ACHN (cell line): ENCODE results near the gene ZNF778.

Experiments
- DNase-seq: peaks from one replicate; pipeline ENCODE4 v3.0.0-alpha.2; 2015
- in situ Hi-C: cut with HindIII; loops from 2 replicates; pipeline ENCODE4 v1.10.0; 2017; ENCODE audit warnings: low sequenced_read_pairs, low pct_ligation_motif_present, low pct_unique_long_range_greater_than_20kb

Gene ZNF778

DNA sequence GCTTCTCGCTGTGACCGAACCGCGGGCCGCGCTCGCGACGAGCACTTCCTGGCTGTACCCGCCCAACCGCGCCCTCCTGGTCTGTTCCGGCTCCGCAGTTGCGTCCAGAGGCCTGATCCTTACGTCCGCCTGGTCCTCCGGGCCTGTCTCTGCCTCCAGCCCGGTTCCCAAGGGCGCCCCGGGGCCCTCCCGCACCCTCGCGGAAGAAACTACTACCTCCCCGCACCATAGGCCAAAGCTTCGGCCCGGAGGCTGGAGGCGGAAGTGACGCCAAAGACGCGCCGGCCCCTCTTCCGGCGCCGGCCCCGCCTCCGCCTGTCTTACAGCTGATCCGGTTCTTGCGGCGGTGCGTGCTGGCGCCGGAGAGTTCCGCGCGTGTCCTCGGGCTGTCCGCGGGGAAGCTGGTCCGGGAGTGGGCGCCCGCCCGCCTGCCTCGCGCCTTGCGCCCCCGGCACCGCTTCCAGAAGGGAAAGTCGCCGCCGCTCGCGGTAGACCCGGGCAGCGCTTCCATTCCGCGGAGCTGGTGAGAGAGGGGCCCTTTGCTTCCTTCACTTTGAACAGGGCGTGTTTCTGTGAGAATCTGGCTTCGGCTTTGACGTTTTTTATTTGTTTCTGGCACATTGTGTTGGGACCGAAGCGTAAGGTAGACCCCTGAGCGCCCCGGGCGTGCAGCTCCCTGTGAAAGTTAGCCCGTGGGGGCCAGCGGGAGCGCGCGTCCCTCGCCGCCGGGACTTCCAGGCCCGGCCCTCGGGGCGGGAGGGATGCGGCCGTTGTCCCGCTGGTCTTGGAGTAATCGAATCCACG lies at the start of gene ZNF778:
ZNF778 (plus strand) TSS at position 316 of the 804 bp plus-strand sequence. CDS start 3,425 bp downstream, outside the sequence.
- peak; percentile 91 for DNase-seq
- in situ Hi-C loops: no loop called here

DNA sequence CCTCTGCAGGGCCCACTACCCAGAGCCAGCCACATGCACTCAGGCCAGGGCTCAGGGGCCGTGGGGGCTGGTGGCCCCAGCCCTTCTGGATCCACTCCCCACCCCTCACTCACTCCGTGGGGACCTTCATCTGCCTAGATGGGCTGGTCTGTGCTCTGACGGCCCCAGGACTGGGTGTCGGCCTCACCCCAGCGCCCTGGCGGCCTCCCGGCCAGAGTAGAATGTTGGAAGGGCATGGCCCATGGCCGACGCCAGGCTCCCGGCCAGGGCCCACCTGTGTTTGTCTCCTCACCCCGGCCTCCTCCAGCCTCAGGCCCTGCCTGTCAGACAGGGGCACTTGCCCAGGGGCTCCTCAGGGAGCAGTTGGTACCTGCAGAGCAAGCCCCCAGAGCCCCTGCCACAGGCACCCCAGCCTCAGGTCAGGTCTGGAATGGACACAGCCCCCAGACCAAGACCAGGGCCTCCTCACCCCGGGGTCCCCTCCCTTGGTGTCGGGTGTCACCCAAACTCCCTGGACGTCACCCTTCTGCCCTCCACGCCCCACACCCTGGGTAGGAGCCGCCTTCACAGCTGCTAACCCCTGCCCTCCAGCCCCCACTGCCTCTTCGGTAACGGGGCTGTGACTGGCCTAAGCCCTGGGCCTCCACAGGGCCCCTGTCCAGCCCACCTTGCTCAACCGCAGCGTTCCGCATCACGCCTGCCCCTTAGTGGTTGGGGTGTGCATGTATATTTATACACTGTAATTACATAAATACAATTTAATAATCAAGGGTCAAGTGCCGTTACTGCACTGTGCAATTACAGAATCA lies 48.9 kb upstream of the ZNF778 start:
- in situ Hi-C loops: no loop called here
- no peak for DNase-seq

DNA sequence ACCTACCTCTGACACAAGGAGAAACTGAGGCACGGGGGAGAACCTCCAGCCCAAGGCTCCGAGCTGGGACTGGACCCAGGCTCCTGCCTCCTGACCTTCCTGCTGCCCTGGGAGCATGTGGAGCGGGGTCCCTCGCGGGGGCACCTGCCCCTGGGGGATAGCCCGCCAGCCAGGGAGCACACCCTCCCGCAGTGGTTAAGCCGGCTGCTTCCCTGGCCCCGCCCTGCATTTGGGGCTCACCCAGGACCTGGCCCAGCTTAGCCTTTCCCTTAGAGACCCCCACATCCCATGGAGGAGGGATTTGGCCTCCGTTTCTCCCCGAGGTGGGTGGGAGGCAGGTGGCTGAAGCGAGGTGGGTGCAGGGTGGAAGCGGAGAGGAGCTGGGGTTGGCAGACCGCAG lies 47.7 kb upstream of the ZNF778 start:
- in situ Hi-C loops: no loop called here
- DNase-seq: no peak

DNA sequence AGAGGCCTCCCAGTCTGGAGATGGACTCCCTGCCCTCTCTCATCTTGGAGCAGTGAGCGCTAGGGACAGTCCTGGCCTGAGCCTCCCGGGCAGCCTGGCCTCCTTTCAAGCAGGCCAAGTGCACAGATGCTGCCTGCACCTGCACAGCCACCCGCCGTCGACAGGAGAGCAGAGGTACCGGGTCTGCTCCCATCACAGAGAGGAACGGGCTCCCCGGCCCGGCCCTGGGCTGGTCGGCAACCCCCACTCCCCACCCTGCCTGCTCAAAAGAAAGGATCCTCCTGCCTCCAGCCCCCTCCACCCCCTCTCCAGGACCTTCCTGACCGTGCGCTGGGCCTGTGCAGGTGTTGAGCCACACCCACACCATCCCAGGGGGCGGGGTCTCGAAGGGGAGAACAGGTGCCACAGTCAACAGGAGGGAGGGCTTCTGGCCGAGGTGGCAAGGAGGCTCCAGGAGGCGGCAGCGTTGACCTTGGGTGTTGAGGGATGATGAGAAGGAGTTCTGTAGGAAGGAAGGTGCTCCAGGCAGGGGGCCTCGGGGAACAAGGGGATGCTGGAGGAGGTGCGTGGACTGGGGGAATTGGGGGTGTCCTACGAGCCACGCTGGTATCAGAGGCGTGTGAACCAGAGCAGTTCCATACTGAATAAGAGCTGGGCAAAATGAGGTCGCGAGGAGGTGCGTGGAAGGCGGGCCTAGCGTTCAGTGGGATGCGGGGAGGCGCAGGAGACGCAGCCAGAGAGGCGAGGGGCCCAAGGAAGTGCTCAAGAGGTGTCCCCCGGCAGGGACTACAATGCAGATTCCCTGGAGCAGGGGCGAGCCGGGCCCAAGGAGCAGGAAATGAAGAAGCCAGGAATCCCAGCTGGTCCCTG lies 46.9 kb upstream of the ZNF778 start:
- in situ Hi-C loops: no loop called here
- DNase-seq: peak; percentile 35

DNA sequence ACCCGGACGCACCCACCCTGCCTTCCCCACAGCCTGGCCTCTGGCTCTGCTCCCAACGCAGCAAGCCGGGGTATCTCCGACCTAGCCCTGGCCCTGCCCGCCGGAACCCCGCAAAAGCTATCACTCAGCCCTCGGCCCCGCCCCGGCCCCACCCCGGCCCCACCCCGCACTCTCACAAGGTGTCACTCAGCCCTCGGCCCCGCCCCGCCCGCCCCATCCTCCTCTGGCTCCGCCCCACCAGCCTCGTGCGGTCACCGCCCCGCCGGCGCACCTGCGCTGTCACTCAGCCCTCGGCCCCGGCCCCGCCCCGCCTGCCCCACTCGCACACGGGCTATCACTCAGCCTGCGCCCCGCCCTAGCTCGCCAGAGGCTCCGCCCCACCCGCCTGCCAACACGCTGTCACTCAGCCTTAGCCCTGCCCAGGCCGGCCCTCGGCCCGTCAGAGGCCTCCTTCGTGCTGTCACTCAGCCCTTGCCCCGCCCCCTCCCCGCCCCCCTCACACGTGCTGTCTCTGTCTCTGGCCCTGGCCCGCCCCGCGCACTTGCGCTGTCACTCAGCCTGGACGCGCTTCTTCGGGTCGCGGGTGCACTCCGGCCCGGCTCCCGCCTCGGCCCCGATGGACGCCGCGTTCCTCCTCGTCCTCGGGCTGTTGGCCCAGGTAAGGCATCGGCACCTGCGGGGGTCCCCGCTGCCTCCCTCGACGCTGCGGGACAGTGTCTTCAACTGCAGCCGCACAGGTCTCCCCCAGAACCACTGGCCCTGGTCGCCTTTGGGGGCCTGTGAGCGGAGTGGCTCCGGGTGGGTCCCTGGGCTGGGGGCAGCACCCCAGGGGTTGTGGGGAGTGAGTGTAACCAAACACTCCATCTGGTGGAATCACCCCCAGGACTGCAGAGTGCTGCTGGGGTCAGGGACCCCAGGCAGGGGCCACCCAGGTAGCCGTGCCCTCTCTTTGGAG lies 46.0 kb upstream of the ZNF778 start, which contains the start of gene CDH15:
CDH15 (plus strand) TSS at position 533 of the 955 bp plus-strand sequence; CDS start at position 617, 84 bp downstream.
- peak; percentile 96 for DNase-seq
- in situ Hi-C loops: no loop called here

DNA sequence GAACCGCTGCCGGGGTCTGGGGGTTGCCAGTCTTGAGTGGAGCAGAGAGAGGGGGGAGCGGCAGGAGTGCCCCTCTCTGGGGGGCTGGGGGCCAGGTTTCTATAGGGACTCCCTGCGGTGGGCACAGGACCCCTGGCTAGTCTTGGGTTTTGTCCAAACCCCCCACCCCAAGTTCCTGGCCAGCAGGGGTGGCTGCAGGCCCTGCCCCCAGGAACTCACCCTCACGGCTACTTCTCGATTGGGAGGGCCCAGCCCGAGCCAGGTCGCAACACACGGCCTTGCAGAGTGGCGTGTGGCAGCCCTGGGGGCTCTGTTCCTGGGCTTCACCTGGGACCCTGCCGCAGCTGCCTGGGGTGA lies 45.4 kb upstream of the ZNF778 start:
- DNase-seq: no peak
- in situ Hi-C loops: no loop called here

DNA sequence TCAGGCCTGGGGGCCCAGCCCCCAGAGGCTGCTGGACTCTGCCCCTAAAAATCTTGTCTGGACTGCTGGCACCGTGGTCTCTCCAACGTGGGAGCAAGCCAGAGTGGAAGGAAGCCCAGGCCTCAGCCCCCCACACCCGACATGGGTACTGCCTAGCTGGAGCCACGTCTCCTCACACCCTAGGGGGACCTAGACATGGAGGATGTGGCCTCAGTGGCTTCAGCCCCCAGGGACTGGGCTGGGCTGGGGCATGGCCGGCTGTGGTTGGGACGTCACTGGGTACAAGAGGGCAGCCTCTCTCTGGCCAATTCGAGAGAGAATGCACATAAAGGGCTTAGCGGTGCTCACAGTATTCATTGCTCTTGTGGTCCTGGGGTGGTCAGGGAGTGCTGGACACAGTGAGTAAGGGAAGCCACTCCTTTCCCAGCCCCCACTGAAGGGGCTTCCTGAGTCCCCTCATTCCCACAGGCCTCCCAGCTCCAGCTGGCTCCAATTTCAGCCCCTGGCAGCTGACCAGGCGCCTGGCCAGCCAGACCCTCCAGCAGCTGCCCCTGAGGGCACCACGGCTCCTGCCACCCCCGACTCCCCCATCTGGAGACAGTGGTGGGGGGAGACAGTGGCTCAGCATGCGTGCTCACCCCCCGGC lies 44.9 kb upstream of the ZNF778 start:
- DNase-seq: no peak
- in situ Hi-C loops: no loop called here

DNA sequence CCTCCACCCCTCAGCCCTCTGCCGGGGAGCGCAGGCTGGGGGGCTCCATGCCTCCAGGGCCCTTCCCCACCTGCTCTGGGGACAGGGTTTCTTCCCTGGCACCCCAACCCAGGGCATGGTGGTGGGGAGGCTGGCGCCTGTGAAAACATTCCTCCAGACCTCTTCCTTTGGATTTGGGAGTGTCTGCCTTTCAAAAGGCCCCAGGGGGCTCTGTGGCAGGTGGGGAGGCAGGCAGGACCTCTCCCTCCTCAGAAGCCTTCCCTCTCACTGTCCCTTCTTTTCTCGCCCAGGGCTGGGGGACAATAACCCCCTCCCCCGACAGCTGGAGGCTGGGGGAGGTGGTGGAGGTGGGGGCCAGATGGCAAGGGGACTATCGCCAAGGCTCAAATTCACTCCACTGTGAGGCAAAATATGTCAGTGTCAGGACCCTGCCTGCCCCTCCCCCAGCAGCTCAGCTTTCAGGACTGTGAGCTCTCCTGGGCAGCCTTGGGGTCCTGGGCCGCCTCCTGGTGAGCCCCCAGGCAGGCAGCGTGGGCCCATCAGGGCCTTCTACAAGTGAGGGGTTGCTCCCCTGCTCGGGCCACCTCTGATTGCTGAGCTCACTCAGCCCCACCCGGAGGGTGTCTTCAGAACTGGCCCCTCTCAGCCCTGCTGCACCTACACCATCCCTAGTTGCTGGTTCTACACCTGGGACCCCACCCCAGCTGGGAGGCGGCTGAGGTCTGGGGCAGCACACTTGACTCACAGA lies 44.2 kb upstream of the ZNF778 start:
- in situ Hi-C loops: no loop called here
- no peak for DNase-seq

DNA sequence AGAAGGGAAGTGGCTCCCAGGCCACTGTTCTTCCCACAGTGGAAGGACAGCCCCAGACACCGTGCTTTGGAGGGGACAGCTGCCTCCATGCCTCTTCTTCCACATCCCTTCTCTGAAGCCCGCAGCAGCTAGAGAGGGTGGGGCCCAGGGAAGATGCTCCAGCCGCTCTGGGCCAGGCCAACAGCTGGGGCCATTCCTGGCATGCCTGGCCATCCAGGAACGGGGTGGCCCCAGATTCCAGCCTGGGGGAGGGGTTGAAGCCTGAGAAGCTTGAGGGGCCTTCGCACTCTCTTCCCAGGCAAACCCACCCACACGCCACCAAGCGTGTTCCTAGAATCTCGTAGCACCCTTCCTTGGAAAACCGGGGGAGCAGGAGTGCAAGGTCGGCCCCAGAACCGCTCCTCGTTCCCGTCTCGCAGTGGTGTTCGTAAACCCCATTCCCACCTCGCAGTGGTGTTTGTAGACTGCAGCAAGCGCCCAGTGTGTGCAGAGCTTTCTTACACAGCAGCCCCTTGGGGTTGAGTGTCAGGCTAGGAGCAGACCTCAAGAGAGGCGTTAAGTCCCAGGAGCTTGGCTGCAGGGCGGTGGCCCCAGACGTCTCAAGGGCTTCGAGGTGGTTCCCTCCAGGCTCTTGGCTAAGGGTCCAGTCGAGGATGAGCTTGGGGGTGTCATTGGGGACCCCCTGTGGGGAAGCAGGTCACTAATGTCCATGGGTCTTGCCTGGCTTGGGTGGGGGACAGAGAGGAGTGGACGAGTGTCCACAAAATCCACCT lies 43.3 kb upstream of the ZNF778 start:
- in situ Hi-C loops: no loop called here
- no peak for DNase-seq

DNA sequence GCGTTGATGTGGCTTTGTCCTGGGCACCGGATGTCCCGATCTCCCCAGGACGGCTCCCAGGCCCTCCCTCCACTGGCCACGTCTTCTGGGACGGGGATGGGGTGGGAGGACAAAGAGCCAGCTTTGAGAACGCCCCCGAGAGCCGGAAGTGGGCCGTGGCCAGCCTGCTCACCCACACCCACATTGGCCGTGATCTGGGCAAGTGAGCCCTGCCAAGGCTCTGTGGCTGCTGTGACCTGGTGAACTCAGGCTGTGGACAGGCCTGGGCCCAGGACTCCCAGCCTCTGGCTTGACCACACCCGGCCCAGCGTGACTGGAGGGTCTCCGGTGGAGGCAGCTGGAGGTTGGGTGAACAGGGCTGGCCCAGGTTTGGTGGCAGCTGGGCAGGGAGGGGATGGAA lies 42.6 kb upstream of the ZNF778 start:
- DNase-seq: no peak

DNA sequence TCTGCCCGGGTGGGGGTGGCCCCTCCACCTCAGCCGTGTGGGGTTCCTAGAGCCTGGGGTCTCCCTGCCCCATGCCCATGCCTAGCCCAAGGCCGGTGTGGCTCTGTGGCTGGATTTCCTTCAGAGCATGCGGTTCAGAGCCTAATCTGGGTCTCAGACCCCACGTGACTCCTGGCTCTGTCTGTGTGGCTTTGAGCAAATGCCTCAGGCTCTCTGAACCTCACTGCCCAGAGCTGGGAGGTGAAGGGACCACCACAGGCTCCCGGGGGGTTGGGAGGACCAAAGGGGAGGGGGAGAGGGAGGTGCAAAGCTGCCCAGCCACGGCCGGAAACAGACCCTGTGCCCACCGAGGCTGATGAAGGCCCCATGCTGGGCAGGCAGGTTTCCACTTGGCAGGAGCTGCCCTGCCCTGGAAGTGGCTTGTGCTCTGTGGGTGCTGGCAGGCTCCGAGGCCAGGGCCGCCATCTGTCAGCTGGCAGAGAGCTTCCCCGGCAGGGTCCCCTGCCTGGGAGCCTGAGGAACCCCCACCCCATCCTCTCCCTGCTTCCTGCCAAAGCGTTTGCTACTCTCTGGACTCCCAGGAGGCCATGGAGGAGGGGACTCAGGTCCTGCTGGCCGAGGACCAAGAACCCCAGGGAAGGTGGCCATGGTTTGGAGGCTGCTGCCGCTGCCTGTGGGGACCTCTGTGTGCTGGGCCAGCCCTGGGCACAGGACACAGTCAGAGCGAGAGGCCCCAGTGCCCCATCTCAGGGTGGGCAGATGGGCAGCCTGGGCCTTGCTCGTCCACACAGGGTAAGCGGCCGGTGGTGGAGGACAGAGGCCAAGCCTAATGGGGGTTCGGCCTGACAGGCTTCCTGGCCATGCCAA lies 42.0 kb upstream of the ZNF778 start:
- DNase-seq: no peak
- in situ Hi-C loops: no loop called here

More for the DNA sequence above, 42.6 kb upstream of the ZNF778 start:
- in situ Hi-C loops: no loop called here

DNA sequence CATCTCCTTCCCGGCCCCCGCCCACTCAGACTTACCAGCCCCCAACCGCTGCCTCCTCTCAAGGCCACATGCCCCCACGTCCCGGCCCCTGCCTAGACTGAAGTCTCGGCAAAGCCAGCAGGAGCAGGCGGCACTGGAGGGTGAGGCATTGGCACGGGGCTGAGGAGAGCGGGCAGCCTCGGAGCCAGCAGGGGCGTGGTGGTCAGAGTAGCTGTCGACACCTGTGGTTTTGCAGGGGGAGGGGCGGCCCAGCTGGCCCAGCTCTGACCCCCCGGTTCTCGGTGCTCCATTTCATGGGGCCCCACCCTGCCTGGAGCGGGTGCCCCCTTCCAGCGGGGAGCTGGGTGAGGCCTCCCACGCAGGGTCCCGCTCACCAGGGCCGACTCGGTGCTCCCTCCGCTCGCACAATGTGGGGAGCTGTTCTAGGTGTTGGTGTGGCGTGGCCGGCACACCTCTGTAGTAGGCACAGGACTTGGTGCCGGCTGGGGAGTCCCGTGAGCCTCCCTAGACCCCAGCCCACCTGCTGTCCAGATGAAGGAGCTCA lies 41.3 kb upstream of the ZNF778 start:
- no peak for DNase-seq
- in situ Hi-C loops: no loop called here

DNA sequence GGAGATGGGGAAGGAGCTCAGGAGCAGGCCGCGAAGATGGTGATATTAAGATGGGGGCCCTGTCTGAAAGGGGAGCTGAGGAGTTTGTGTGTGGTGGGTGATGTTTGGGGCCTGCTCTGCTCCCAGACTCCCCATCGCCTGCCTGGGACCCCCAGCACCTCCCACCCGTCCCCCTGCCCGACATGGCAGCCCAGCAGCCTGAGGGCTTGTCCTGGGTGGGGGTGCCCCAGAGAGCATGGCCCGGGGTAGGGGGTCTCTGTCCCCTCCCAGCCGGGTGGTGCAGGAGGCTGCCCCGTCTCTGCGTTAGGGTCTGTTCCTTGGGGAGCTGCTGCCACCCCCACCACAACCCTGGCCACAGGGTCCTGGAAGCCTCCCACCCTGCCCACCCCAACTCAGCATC lies 40.8 kb upstream of the ZNF778 start:
- no peak for DNase-seq
- in situ Hi-C loops: no loop called here

DNA sequence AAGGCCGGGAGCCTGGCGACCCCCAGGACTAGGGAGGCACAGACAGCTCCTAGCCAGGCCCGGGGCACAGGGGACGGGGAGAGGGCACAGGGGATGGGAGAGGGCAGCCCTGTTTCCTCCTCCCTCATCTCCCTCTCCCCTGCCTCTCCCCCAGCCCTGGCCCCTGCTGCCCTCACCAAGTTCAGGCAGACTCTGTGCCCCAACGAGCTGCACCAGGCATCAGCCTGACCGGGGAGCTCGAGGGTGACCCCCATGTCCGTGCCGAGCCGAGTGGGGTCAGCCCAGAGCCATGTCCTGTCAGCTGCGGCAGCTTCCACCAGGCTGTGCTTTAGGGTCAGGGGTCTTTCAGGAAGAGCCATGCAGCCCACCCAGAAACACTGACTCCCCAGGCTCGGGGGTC lies 40.0 kb upstream of the ZNF778 start:
- in situ Hi-C loops: no loop called here
- no peak for DNase-seq
